Activated CD4-positive, alpha-beta T cell treated with anti-CD3 and anti-CD28 coated beads, Interleukin-2, amount 50 U/mL, for 24 hours (primary cell): Measurements from ENCODE around the gene RAB26.

Source experiments
- DNase-seq, 2 donors: peaks; one replicate each; pipeline ENCODE4 v3.0.0-alpha.2; 2020; ENCODE audit warnings: low read depth in 1 of 2, low spot score in 1 of 2

RAB26 gene

DNA sequence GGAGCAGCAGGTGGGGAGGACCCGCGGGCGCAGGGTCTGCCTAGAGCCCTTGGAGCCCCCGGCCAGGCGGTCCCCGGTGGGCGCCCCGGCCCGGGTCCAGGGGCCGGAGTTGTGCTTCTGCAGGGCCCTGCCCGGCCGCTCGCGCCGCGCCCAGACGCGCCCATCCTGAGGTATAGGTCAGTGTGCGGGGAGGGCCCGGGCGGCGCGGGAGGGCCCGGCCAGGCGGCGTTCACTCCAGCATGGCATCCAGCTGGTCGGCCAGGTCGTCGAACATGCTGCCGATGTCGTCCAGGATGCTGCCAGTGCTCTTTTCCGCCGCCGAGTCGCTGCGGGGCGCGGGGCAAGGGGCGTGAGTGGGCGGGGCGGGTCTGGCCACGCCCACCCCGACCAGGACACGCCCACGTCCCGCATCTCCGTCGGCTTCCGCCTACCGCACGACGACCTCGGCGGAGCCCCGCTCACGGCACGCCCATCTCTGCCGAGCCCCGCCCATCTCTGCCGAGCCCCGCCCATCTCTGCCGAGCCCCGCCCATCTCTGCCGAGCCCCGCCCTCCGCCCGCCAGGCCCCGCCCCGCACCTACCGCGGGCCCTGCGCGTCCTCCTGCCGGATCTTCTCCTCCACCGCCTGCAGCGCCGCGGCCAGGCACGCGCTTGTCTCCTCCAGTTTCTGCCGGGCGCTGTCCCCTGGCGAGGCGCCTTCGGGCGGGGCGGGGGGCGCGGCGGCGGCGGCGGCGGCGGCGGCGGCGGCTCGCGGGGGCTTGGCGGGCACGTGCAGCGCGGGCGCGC, 30.1 kb downstream of the RAB26 start:
- no peak for DNase-seq

DNA sequence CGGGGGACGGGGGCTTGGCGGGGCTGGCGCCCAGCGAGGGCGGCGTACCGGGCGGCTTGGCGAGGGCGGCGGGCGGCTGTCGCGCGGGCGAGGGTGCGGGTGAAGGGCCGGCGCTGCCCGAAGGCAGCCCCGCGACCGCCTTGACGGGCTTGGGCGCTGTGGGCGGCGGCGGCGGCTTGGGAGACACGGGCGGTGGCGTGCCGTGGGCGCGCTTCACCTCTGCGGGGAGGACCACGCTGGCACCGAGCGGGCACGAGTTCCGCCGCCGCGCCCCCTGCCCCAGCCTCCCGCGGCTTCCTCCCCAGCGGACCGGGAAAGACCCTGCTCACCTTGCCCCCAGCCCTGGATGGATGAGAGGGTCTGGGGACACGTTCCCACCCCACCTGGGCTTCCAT, 30.7 kb downstream of the RAB26 start:
- DNase-seq, result no peak

- DNase-seq, result no peak
Observed at GRCh38 chr16:2179576-2179975, 31.2 kb downstream of the RAB26 start.

- no peak for DNase-seq
Observed at GRCh38 chr16:2180461-2180860, 32.0 kb downstream of the RAB26 start.

DNA sequence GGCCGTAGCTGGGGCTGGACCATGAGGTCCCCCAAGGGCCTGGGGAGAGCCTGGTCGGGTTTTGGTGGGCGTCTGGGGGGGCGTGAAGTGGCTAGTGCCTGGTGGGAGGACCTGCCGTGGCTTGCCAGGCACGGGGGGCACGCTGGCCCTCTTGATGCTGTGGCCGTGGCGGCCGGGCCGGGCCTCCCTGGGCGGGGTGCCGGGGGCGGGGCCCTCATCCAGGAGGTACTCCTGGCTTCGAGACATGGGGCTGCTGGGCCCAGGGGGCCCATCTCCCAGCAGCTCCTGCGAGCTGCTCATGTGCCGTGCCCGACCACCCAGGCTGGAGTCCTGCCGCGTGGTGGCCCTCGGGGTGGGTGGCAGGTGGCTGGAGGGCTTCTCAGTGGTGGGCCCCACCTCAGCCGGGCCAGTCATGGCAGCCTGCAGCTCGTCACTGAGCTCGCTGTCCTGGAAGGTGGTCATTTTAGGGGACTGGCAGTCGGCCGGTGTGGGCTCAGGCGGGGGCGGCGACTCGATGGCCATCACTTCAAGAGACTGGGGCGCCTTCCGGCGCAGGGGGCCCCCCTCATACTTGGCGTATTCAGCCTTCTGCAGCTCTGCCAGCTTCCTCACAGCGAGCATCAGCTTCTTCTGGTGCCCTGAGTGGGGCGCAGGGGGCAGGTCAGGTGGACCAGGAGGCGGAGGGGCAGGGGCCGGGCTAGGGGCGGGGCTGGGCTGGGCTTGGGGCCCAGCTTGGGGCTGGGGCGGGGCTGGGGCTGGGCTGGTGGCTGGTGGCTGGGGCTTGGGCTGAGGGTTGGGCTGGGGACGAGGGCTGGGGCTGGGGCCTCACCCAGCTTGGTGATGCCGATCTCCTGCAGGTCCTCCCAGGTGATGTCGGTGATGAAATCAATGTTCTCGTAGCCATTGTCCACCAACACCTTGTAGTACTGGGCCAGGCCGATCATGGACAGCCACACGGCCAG, 32.8 kb downstream of the RAB26 start:
- DNase-seq, result no peak

DNA sequence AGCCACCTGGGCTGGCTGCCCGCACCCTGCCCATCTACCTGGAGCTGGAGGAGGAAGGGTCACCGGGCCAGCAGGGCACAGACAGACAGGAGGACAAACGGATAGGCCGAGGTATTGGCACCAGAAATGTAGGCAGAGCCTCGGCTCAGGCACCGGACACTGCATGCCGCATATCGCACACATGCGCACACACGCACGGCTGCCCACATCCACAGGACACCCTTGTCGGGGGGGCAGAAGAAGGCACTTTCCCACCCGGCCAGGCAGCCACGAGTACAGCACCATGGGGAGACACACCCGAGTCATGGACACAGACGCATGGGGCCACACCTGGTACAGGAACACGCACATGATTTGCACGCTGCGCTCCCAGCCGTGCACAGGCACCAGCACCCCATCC, 33.5 kb downstream of the RAB26 start:
- DNase-seq, result no peak

GRCh38 chr16:2183671-2184070, 35.2 kb downstream of the RAB26 start:
- DNase-seq, result no peak

DNA sequence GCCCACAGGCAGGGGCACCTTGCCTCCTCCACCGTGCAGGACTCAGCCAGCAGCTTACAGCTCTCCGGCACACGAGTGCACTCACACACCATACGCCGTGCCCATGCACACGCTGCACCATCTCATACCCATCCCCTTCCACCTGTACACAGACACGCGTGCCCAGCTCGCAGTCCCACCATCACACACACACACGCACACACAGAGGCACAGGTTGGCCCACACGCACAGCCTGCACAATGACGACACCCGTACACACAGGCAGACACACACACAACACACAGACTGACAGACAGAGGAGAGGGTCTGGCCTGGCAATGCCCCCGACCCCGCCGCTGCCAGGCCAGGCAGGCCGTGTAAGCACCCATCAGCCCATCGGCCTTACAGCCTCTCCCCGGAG, 35.9 kb downstream of the RAB26 start:
- no peak for DNase-seq

GRCh38 chr16:2184962-2185361, 36.5 kb downstream of the RAB26 start:
- no peak for DNase-seq

GRCh38 chr16:2186064-2186463, 37.6 kb downstream of the RAB26 start:
- no peak for DNase-seq

DNA sequence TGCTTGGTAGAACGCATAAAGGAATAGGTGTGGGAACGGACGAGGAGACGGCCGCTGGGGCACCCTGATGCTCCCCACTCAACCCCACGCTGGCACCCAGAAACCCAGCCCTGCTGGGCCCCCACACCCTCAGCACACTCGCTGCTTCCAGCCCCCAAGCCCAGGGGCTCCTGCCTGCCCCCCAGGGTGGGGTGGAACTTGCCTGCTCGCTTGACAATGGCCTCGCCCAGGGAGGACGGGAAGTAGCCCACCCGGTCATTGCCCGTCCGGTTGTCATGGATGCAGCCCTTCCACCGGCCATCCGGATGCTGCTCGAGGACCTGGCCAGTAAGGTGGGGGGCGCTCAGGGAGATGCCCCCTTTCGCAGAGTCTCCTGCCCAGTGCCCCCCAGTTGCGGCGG, 38.1 kb downstream of the RAB26 start:
- no peak for DNase-seq

GRCh38 chr16:2187212-2187611, 38.8 kb downstream of the RAB26 start:
- DNase-seq, result no peak

- DNase-seq, result no peak
Observed at GRCh38 chr16:2188395-2188794, 40.0 kb downstream of the RAB26 start.

- DNase-seq, result no peak
Observed at GRCh38 chr16:2189252-2189893, 40.9 kb downstream of the RAB26 start.

- no peak for DNase-seq
Observed at GRCh38 chr16:2190002-2190658, 41.7 kb downstream of the RAB26 start.

GRCh38 chr16:2190659-2191445, 42.4 kb downstream of the RAB26 start:
- no peak for DNase-seq

GRCh38 chr16:2191446-2191706, 43.0 kb downstream of the RAB26 start:
- DNase-seq, result no peak

- DNase-seq, result no peak
Observed at GRCh38 chr16:2194166-2194834, 45.9 kb downstream of the RAB26 start.

DNA sequence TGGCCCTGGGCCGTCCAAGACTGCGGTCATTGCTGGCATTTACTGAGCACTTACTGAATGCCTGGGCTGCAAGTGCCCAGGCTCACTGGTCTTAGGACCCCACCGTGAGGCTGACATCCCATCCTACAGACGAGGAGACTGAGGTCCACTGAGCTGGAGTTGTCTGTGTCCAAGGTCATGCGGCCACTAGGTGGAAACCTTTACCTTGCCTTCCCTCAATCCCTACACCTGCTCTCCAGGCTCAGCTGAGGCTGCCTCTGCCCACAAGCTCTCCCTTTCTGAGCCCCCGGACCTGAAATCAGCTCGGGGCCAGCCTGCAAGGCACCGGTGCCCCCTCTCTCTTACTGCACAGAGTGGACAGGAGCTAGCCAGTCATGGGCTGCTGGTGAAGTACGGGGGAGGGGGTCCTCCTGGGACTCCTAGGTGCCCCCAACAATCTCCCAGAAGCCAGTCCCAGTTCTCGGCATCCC, 46.5 kb downstream of the RAB26 start:
- DNase-seq, result no peak
